HEK293 (cell line): ENCODE data around the gene IL36G.

Source experiments
- CTCF ChIA-PET: fragments of 350-600 bp; formaldehyde crosslinking; extraction: SDS; loops from one replicate; lab custom pipeline; 2021; ENCODE audit warnings: antibody characterized with exemption; lab: Yijun Ruan, JAX
- POLR2A ChIA-PET: fragments of 300-600 bp; formaldehyde crosslinking; extraction: SDS; loops from one replicate; lab custom pipeline; 2020; ENCODE audit warnings: antibody characterized with exemption, inconsistent platforms; lab: Yijun Ruan, JAX
- H3K27ac ChIP-seq: fragments of 200-500 bp; sonication (Bioruptor generic); 2 replicates; pipeline ENCODE4 v1.5.1; 2014; ENCODE audit warnings: low read depth, low read length, control low read depth, inconsistent platforms; ENCODE audit errors: extremely low read depth
- H3K36me3 ChIP-seq, 2 experiments: fragments of 200-500 bp in 1 of 2; sonication (Bioruptor generic) in 1 of 2; 1 replicate in 1 of 2; 2 replicates in 1 of 2; pipeline ENCODE4 v1.5.1; 2014 to 2017; ENCODE audit warnings: inconsistent platforms in 2 of 2, low read length in 2 of 2; ENCODE audit not compliant: control insufficient read depth in 2 of 2, insufficient read depth in 1 of 2
- H3K4me1 ChIP-seq: fragments of 200-500 bp; sonication (Bioruptor generic); 2 replicates; pipeline ENCODE4 v1.5.1; 2014; ENCODE audit warnings: mild to moderate bottlenecking, low read length, inconsistent platforms; ENCODE audit not compliant: control insufficient read depth, insufficient read depth
- H3K4me3 ChIP-seq: 2 replicates; pipeline ENCODE4 v1.5.1; 2011; ENCODE audit warnings: low read depth, mild to moderate bottlenecking, control low read depth, low read length, moderate library complexity
- H3K9me3 ChIP-seq: fragments of 200-500 bp; sonication (Bioruptor generic); 2 replicates; pipeline ENCODE4 v1.5.1; 2014; ENCODE audit warnings: low read depth, low read length, inconsistent platforms; ENCODE audit not compliant: control insufficient read depth, insufficient read depth
- ATF2 ChIP-seq: fragments of 450-650 bp; formaldehyde crosslinking; IDR thresholded peaks from 2 replicates; pipeline ENCODE4 v1.5.1; 2016; ENCODE audit warnings: missing biosample characterization, missing genetic modification characterization, low read depth
- BCL6B ChIP-seq: fragments of 450-650 bp; formaldehyde crosslinking; IDR thresholded peaks from 2 replicates; pipeline ENCODE4 v1.5.1; 2017; ENCODE audit warnings: missing biosample characterization, missing genetic modification characterization
- ELK4 ChIP-seq: IDR thresholded peaks from 2 replicates; pipeline ENCODE4 v1.6.1; 2011; ENCODE audit warnings: mild to moderate bottlenecking, low read depth, low read length, borderline replicate concordance
- KLF7 ChIP-seq: fragments of 450-650 bp; formaldehyde crosslinking; IDR thresholded peaks from 2 replicates; pipeline ENCODE4 v1.5.1; 2016; ENCODE audit warnings: missing biosample characterization, missing genetic modification characterization, borderline replicate concordance
- MEIS1 ChIP-seq: sonication (generic); formaldehyde crosslinking; IDR thresholded peaks from 2 replicates; pipeline ENCODE4 v1.8.1; 2022; ENCODE audit warnings: missing genetic modification reagents, mild to moderate bottlenecking, borderline replicate concordance
- SCRT1 ChIP-seq: fragments of 450-650 bp; formaldehyde crosslinking; IDR thresholded peaks from 2 replicates; pipeline ENCODE4 v1.5.1; 2016; ENCODE audit warnings: missing biosample characterization, missing genetic modification characterization, borderline replicate concordance
- YY2 ChIP-seq: fragments of 450-650 bp; formaldehyde crosslinking; IDR thresholded peaks from 2 replicates; pipeline ENCODE4 v1.5.1; 2016; ENCODE audit warnings: missing biosample characterization, missing genetic modification characterization
- ZBTB21 ChIP-seq: fragments of 450-650 bp; formaldehyde crosslinking; IDR thresholded peaks from 2 replicates; pipeline ENCODE4 v1.5.1; 2017; ENCODE audit warnings: missing biosample characterization, missing genetic modification characterization
- ZBTB6 ChIP-seq: fragments of 450-650 bp; formaldehyde crosslinking; IDR thresholded peaks from 2 replicates; pipeline ENCODE4 v1.5.1; 2017; ENCODE audit warnings: missing biosample characterization, missing genetic modification characterization
- ZNF169 ChIP-seq: fragments of 450-650 bp; formaldehyde crosslinking; IDR thresholded peaks from 2 replicates; pipeline ENCODE4 v1.5.1; 2016; ENCODE audit warnings: missing biosample characterization, missing genetic modification characterization
- ZNF174 ChIP-seq: fragments of 450-650 bp; formaldehyde crosslinking; IDR thresholded peaks from 2 replicates; pipeline ENCODE4 v1.5.0; 2017; ENCODE audit warnings: missing biosample characterization, mild to moderate bottlenecking, missing genetic modification characterization
- ZNF175 ChIP-seq: fragments of 450-650 bp; formaldehyde crosslinking; IDR thresholded peaks from 2 replicates; pipeline ENCODE4 v1.5.1; 2016; ENCODE audit warnings: missing biosample characterization, missing genetic modification characterization
- ZNF223 ChIP-seq: fragments of 450-650 bp; formaldehyde crosslinking; IDR thresholded peaks from 2 replicates; pipeline ENCODE4 v1.5.1; 2016; ENCODE audit warnings: missing biosample characterization, missing genetic modification characterization
- ZNF23 ChIP-seq: fragments of 450-650 bp; formaldehyde crosslinking; IDR thresholded peaks from 2 replicates; pipeline ENCODE4 v1.5.1; 2016; ENCODE audit warnings: missing biosample characterization, missing genetic modification characterization, borderline replicate concordance
- ZNF26 ChIP-seq: fragments of 450-650 bp; formaldehyde crosslinking; IDR thresholded peaks from 2 replicates; pipeline ENCODE4 v1.5.1; 2016; ENCODE audit warnings: missing biosample characterization, missing genetic modification characterization
- ZNF37A ChIP-seq: fragments of 450-650 bp; IDR thresholded peaks from 2 replicates; pipeline ENCODE4 v1.5.1; 2018; ENCODE audit warnings: missing biosample characterization, missing genetic modification characterization
- ZNF394 ChIP-seq: fragments of 450-650 bp; formaldehyde crosslinking; IDR thresholded peaks from 2 replicates; pipeline ENCODE4 v1.5.1; 2016; ENCODE audit warnings: missing biosample characterization, missing genetic modification characterization, mild to moderate bottlenecking, moderate library complexity, borderline replicate concordance
- ZNF488 ChIP-seq: fragments of 450-650 bp; formaldehyde crosslinking; IDR thresholded peaks from 2 replicates; pipeline ENCODE4 v1.5.1; 2016; ENCODE audit warnings: missing biosample characterization, missing genetic modification characterization
- ZNF501 ChIP-seq: fragments of 450-650 bp; formaldehyde crosslinking; IDR thresholded peaks from 2 replicates; pipeline ENCODE4 v1.5.1; 2016; ENCODE audit warnings: missing biosample characterization, missing genetic modification characterization
- ZNF514 ChIP-seq: fragments of 450-650 bp; formaldehyde crosslinking; IDR thresholded peaks from 2 replicates; pipeline ENCODE4 v1.5.1; 2016; ENCODE audit warnings: missing biosample characterization, missing genetic modification characterization
- ZNF585B ChIP-seq: fragments of 450-650 bp; formaldehyde crosslinking; IDR thresholded peaks from 2 replicates; pipeline ENCODE4 v1.5.1; 2016; ENCODE audit warnings: missing biosample characterization, missing genetic modification characterization
- ZNF610 ChIP-seq: fragments of 450-650 bp; formaldehyde crosslinking; IDR thresholded peaks from 2 replicates; pipeline ENCODE4 v1.5.1; 2016; ENCODE audit warnings: missing biosample characterization, missing genetic modification characterization, borderline replicate concordance
- ZNF677 ChIP-seq: fragments of 450-650 bp; IDR thresholded peaks from 2 replicates; pipeline ENCODE4 v1.5.0; 2018; ENCODE audit warnings: missing biosample characterization, mild to moderate bottlenecking, missing genetic modification characterization, moderate library complexity
- ZSCAN23 ChIP-seq: fragments of 450-650 bp; formaldehyde crosslinking; IDR thresholded peaks from 2 replicates; pipeline ENCODE4 v1.5.1; 2016; ENCODE audit warnings: missing biosample characterization, missing genetic modification characterization
- ZSCAN30 ChIP-seq: fragments of 450-650 bp; IDR thresholded peaks from 2 replicates; pipeline ENCODE4 v1.5.1; 2018; ENCODE audit warnings: missing biosample characterization, mild to moderate bottlenecking, missing genetic modification characterization, moderate library complexity

Gene IL36G

GRCh38 chr2:112949456-112949855 is 28.4 kb upstream of the IL36G start (continued):
- TF ChIP-seq BCL6B (tag by site-specific recombination): no peak
- no peak for TF ChIP-seq ZNF585B (tag by site-specific recombination)
- no peak for TF ChIP-seq ZNF677 (tag by site-specific recombination)
- TF ChIP-seq ZNF37A (tag by site-specific recombination): no peak
- TF ChIP-seq ZNF610: no peak
- TF ChIP-seq, all 188 proteins: peak for 0

- no peak overlapping the region for H3K4me3 ChIP-seq
- H3K27ac ChIP-seq: no peak overlapping the region
- no peaks in the 10 kb centered on the region for H3K4me1 ChIP-seq
- H3K9me3 ChIP-seq: no peaks in the 10 kb centered on the region
- POLR2A ChIA-PET: no interaction called here
- TF ChIP-seq ZNF23 (no peak), MEIS1 (CRISPR knock-in tag) (no peak), ZNF501 (tag by site-specific recombination) (no peak), ZBTB6 (no peak), ZNF394 (tag by site-specific recombination) (no peak), ZNF488 (tag by site-specific recombination) (no peak), ATF2 (tag by site-specific recombination) (no peak), ZNF175 (no peak), SCRT1 (tag by site-specific recombination) (no peak), ZNF223 (tag by site-specific recombination) (no peak), KLF7 (tag by site-specific recombination) (no peak), ZNF174 (tag by site-specific recombination) (no peak), ZSCAN30 (tag by site-specific recombination) (no peak), ZBTB21 (tag by site-specific recombination) (no peak), ZNF514 (tag by site-specific recombination) (no peak), YY2 (no peak)
- no peaks in the 10 kb centered on the region for H3K36me3 ChIP-seq
- CTCF ChIA-PET: interaction anchor here (0.8 to 6.6 kb wide), 5 partner anchors 10 to 354 kb away, joined by 3 to 53 read pairs (median 6); no protein-coding TSS in a partner anchor
These were observed 23.4 kb upstream of the IL36G start for GRCh38 chr2:112954364-112954763.

- H3K4me3 ChIP-seq: no peak overlapping the region
- no peak overlapping the region for H3K27ac ChIP-seq
- H3K9me3 ChIP-seq: no peaks in the 10 kb centered on the region
- no peaks in the 10 kb centered on the region for H3K4me1 ChIP-seq
- POLR2A ChIA-PET: no interaction called here
- CTCF ChIA-PET: interaction anchor here (1.5 to 6.6 kb wide), 3 partner anchors 16 to 22 kb away, joined by 7 to 53 read pairs (median 48); no protein-coding TSS in a partner anchor
- no peaks in the 10 kb centered on the region for H3K36me3 ChIP-seq
- no peak for TF ChIP-seq ELK4
- TF ChIP-seq ZNF169 (tag by site-specific recombination): no peak
- TF ChIP-seq KLF7 (tag by site-specific recombination): no peak
- TF ChIP-seq ZNF26: no peak
- no peak for TF ChIP-seq ZSCAN23 (tag by site-specific recombination)
These were observed 20.3 kb upstream of the IL36G start for GRCh38 chr2:112957511-112957910.
